H4 (cell line): ENCODE measurements around the gene VWA1. TPM values are rescaled to one million over a fixed set of nuclear protein-coding genes. Genes with fewer than 3 reads are reported as not detected.
"Not testable (repeated sequence)": the region's sequence is repeated elsewhere in the genome, so short reads cannot be mapped to it uniquely, and the experiment has no call there.

Experiments
- DNase-seq: peaks from one replicate; pipeline ENCODE4 v3.0.0-alpha.2; 2015; ENCODE audit warnings: low spot score
- total RNA-seq: library from RNA; depleted of rRNA; stranded (reverse); fragments of >200 nt; shearing (Covaris generic); gene quantifications from 2 replicates; pipeline ENCODE4 v1.2.3, GENCODE V29; 2014

VWA1 gene
- total RNA-seq, 1 experiment from 2014 or later = 0.04 TPM

DNA sequence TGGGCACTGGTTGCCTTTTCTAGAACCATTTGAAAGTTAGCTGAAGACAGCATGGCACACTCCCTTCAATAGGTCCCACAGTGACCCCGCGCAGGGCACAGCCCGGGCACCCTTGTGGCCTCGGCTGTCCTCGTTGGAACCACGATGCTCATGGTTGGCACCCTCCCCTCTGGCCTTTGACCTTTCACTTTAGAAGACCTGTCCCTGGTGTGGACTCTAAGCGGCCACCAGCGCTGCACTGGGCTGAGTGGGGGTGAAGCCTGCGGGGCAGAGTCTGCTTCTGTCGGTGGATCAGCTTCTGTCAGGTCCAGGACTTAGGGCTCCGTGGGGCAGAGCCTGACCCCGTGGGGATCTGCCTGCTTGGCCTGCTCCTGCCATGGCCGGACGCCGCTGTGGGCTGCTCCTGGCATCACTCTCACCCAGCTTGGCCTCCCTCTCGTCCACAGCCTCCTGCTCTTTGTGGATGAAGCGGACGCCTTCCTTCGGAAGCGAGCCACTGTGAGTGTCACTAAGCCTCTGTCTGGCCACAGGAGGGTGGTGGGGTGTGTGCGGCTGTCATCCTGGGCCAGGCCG lies 21.3 kb downstream of the VWA1 start:
- not testable (repeated sequence) for DNase-seq

- DNase-seq = not testable (repeated sequence)
Measured at GRCh38 chr1:1459156-1459555, 23.7 kb downstream of the VWA1 start.

DNA sequence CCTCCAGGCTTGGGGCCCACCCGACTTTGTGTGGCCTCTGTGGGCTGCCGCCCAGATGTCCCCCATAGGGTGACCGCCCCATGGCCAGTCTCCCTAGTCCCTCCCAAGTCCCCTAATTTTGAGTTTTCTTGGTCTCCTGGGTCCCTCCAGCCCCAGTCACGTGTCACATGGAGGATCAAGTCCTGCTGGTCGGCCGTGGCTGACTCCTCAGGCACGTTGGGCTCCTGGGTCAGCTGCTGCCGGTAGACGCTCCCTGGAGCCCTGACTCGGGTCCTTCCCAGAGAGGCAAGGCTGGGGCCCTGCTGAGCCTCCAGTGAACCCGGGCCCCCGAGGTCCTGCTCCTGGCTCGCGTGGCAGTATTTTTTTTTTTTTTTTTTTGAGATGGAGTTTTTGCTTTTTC lies 24.2 kb downstream of the VWA1 start:
- DNase-seq = not testable (repeated sequence)

DNA sequence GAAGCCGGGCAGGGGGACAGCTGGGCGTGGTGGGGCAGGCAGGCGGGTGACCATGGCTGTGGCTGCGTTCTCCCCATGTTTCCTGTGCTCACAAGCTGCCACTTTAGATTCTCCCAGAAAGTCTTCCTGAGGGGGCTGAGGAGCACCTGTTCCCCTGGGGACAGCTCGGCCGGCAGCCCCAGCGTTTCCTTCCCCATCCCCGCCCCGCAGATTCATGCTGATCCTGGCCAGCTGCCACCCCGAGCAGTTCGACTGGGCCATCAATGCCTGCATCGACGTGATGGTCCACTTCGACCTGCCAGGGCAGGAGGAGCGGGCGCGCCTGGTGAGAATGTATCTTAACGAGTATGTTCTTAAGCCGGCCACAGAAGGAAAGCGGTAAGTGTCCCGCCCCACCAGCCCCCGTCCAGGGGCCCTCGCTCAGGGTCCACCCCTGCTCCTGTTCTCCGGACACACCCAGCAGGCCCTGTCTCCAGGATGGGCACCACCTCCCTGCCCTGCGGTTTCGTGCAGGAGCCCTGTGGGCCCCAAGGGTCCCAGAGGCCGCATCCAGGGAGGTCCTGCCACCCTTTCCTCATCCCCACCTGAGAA lies 25.1 kb downstream of the VWA1 start:
- no peak for DNase-seq

- DNase-seq = no peak
Measured at GRCh38 chr1:1461721-1462317, 26.3 kb downstream of the VWA1 start.

DNA sequence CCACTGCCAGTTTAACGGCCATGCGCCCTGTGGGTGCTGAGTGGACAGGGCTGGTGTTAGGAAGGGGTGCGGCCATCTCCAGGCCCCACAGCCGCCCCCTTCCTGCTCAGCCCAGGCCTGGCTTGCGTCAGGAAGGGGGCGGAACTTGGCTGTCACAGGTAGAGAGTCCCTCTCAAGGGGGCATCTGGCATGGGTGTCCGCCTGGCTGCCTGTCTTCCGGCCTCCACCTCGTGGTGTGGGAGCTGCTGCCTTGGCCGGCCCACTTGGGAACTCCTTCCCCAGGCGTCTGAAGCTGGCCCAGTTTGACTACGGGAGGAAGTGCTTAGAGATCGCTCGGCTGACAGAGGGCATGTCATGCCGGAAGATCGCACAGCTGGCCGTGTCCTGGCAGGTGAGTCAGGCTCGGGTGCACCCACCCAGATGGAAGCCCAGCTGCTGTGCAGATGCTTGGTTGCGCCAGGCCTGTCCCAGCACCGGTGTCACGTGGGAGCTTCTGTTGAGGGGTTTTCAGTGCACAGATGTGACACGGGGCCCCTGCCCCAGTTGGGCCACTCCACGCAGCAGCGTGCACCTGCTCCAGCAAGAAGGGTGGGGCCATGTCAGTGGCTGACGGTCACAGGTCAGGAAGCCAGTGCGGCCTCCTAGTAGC lies 27.0 kb downstream of the VWA1 start:
- no peak for DNase-seq

DNA sequence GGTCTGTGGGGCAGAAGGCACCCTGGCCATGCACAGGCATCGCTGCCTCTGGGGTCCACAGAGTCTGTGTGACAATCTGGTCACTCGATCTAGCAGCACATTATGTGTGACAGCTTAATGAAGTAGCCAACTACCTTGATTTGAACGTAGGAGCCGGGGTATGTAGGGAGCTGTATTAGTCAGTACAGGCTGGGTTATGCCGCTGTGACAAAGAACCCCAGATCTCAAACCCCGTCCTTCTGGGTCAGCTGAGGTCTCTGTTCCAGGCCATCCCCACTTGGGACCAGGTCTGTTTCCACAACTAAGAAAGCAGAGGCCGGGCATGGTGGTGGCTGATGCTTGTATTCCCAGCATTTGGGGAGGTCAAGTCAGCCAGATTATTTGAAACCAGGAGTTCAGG lies 27.8 kb downstream of the VWA1 start:
- no peak for DNase-seq

DNA sequence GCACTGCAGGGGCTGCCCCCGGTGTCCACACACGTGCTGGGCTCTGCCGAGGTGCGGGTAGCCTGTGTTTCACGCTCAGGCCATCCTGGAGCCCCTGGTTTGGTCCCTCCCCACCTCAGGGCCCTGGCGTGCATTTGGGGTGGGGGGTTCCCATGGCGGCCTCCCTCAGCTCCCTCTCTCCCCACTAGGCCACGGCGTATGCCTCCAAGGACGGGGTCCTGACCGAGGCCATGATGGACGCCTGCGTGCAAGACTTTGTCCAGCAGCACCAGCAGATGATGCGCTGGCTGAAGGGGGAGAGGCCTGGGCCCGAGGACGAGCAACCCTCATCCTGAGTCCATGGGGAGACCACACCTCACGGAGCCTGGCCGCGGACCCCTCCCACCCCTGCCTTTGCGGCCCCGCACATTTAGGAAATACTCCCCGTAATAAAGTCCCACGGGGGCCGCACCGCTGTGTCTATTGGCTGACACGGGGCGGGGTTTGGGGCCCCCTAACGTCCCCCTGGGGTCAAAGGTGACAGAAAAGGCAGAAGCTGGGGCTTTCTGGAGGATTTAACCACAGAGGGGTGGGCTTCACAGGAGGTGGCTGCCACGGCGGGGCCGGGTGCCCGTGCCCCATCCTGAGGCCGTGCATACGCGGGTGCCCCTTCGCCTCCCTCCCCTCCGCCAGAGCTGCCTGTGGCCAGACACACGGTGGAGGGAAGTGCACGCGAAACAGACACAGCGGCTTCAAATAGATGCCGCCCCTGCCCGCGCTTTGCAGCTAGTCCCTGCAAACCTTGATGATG lies 32.9 kb downstream of the VWA1 start:
- not testable (repeated sequence) for DNase-seq

GRCh38 chr1:1470626-1471388 lies 35.3 kb downstream of the VWA1 start:
- no peak for DNase-seq

- DNase-seq = peak; percentile 96
Measured at GRCh38 chr1:1471389-1472052, 36.0 kb downstream of the VWA1 start, which contains the start of gene ATAD3B. Gene ATAD3B (plus strand): TSS chr1:1471765. CDS start chr1:1471885, 120 bp downstream.

- DNase-seq = not testable (repeated sequence)
Measured at GRCh38 chr1:1472053-1472876, 36.8 kb downstream of the VWA1 start.

- not testable (repeated sequence) for DNase-seq
Measured at GRCh38 chr1:1476011-1476410, 40.5 kb downstream of the VWA1 start.

GRCh38 chr1:1477206-1477605 lies 41.7 kb downstream of the VWA1 start:
- no peak for DNase-seq

DNA sequence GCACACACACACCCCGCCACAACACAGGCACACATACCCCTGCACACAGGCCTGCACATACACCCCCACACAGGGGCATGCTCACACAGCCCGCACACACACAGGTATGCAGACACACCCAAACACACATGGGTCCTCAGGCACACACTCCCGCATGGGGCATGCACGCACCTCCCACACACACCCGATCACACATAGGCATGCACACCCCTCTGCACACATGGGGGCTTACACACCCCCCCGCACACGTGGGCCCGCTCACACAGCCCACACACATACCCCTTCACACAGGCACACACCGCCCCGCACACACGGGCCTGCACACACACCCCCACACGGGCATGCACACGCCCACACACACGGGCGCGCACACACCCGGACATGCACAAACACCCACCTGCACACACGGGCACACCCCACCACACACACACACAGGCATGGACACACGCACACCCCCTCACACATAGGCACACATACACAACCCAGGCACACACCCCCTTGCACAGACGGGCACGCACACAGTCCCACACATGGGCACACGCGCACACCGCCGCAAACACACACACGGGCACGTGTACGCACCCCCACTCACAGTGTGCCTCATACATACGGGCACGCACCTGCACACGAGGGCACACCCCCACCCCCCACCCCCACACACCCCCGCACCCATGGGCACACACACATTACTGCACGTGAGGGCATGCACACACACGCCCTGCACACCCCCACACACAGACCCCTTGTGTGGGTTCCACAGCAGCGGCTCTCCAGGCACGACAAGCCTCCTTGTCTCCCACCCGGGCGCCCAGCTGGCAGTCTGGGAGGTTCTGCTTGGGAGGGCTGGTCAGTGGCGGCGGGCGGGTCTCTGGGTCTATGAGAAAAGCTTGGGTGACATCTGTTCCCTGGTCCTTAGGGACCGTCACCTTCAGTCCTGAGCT lies 44.3 kb downstream of the VWA1 start:
- no peak for DNase-seq

- not testable (repeated sequence) for DNase-seq
Measured at GRCh38 chr1:1480488-1480867, 45.0 kb downstream of the VWA1 start.

GRCh38 chr1:1481811-1482210 lies 46.3 kb downstream of the VWA1 start:
- DNase-seq = not testable (repeated sequence)

- DNase-seq = no peak
Measured at GRCh38 chr1:1482856-1483255, 47.4 kb downstream of the VWA1 start.

- no peak for DNase-seq
Measured at GRCh38 chr1:1483714-1484113, 48.2 kb downstream of the VWA1 start.
